Breast epithelium (tissue), 3 donors: ENCODE results near the gene GJA4.

Source experiments
- POLR2AphosphoS5 ChIP-seq, 3 donors: sonication (generic); formaldehyde crosslinking; IDR thresholded peaks; one replicate each; pipeline ENCODE4 v1.6.1; 2017; ENCODE audit warnings: antibody characterized with exemption in 3 of 3
- TF ChIP-seq, protein P1 (sequence below), 3 donors: fragments of 450-650 bp; IDR thresholded peaks; one replicate each; pipeline ENCODE4 v1.5.1; 2016 to 2017; ENCODE audit warnings: antibody characterized with exemption in 3 of 3, mild to moderate bottlenecking in 3 of 3, moderate library complexity in 3 of 3

GRCh38 chr1:34829250-34829649, 36.5 kb downstream of the GJA4 start:
- TF ChIP-seq, protein P1, sequence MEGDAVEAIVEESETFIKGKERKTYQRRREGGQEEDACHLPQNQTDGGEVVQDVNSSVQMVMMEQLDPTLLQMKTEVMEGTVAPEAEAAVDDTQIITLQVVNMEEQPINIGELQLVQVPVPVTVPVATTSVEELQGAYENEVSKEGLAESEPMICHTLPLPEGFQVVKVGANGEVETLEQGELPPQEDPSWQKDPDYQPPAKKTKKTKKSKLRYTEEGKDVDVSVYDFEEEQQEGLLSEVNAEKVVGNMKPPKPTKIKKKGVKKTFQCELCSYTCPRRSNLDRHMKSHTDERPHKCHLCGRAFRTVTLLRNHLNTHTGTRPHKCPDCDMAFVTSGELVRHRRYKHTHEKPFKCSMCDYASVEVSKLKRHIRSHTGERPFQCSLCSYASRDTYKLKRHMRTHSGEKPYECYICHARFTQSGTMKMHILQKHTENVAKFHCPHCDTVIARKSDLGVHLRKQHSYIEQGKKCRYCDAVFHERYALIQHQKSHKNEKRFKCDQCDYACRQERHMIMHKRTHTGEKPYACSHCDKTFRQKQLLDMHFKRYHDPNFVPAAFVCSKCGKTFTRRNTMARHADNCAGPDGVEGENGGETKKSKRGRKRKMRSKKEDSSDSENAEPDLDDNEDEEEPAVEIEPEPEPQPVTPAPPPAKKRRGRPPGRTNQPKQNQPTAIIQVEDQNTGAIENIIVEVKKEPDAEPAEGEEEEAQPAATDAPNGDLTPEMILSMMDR (IDR thresholded peaks at IDR 0.05): no peak
- no peak for TF ChIP-seq POLR2AphosphoS5 (IDR thresholded peaks at IDR 0.05)
